ENCODE data around the gene CLCF1.
A peak's percentile ranks its signal among the peaks of the same experiment; 100 is the strongest.
"Not testable (repeated sequence)": the region's sequence is repeated elsewhere in the genome, so short reads cannot be mapped to it uniquely, and the experiment has no call there.

Gene CLCF1

GRCh38 chr11:67408437-67409200 is 35.2 kb upstream of the CLCF1 start:
- DNase-seq, result no peak

GRCh38 chr11:67407688-67408163 is 34.3 kb upstream of the CLCF1 start:
- no peak for DNase-seq

- no peak for DNase-seq
These were observed 33.7 kb upstream of the CLCF1 start for GRCh38 chr11:67406969-67407687.

- DNase-seq, result no peak
These were observed 33.1 kb upstream of the CLCF1 start for GRCh38 chr11:67406420-67406968.

- DNase-seq, result no peak
These were observed 32.4 kb upstream of the CLCF1 start for GRCh38 chr11:67405688-67406339.

GRCh38 chr11:67405196-67405567 is 31.8 kb upstream of the CLCF1 start:
- no peak for DNase-seq

GRCh38 chr11:67404515-67405195 is 31.3 kb upstream of the CLCF1 start:
- no peak for DNase-seq

- not testable (repeated sequence) for DNase-seq
These were observed 29.7 kb upstream of the CLCF1 start for GRCh38 chr11:67403085-67403484.

GRCh38 chr11:67402192-67402839 is 28.9 kb upstream of the CLCF1 start:
- not testable (repeated sequence) for DNase-seq

- peak; percentile 66 for DNase-seq
These were observed 28.2 kb upstream of the CLCF1 start, which contains the start of gene PPP1CA for GRCh38 chr11:67401495-67402191. TSS of gene PPP1CA (minus strand) at chr11:67401858. CDS start at chr11:67401782, 76 bp downstream.

GRCh38 chr11:67400942-67401494 is 27.6 kb upstream of the CLCF1 start:
- DNase-seq, result no peak

- DNase-seq, result no peak
These were observed 27.0 kb upstream of the CLCF1 start for GRCh38 chr11:67400251-67400941.

- no peak for DNase-seq
These were observed 25.5 kb upstream of the CLCF1 start for GRCh38 chr11:67398661-67399563.

- DNase-seq, result no peak
These were observed 24.7 kb upstream of the CLCF1 start for GRCh38 chr11:67397986-67398660.

GRCh38 chr11:67397536-67397935 is 24.1 kb upstream of the CLCF1 start:
- no peak for DNase-seq

- no peak for DNase-seq
These were observed 23.4 kb upstream of the CLCF1 start for GRCh38 chr11:67396587-67397389.

- no peak for DNase-seq
These were observed 22.8 kb upstream of the CLCF1 start for GRCh38 chr11:67396259-67396581.
